Choroid plexus epithelial cell (primary cell): ENCODE data around the gene OR2M4.
"Not testable (repeated sequence)": the region's sequence is repeated elsewhere in the genome, so short reads cannot be mapped to it uniquely, and the experiment has no call there.

Source experiments
- DNase-seq: peaks from one replicate; pipeline ENCODE4 v3.0.0-alpha.2; 2010; ENCODE audit warnings: low read depth
- H3K4me3 ChIP-seq: 2 replicates; pipeline ENCODE4 v1.5.1; 2011; ENCODE audit warnings: low read depth, mild to moderate bottlenecking, control low read depth, low read length, moderate library complexity
- TF ChIP-seq, protein P1 (sequence below): conservative IDR thresholded peaks from 2 replicates; pipeline ENCODE4 v1.5.1; 2011; ENCODE audit warnings: low read depth, mild to moderate bottlenecking, control low read depth, inconsistent platforms, low read length, moderate library complexity

OR2M4 gene

DNA sequence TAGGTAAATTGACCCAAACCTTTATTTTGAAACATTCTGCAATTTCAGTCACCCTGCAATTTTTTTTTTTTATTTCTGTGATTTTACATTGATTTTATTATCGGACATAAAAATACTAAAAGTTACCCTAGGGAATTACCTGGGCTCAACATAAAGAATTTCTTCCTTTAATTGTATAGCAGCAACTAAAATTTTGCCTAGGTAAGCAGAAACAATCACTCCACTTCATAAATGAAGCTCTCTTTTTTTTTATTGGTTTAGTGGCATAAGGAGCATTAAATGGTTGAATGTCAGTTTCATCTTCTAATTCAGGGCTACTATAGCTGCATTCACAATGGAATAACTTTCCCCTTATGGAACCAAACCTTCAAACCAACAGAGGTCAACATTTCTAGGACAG, 15.3 kb upstream of the OR2M4 start:
- TF ChIP-seq, protein P1, sequence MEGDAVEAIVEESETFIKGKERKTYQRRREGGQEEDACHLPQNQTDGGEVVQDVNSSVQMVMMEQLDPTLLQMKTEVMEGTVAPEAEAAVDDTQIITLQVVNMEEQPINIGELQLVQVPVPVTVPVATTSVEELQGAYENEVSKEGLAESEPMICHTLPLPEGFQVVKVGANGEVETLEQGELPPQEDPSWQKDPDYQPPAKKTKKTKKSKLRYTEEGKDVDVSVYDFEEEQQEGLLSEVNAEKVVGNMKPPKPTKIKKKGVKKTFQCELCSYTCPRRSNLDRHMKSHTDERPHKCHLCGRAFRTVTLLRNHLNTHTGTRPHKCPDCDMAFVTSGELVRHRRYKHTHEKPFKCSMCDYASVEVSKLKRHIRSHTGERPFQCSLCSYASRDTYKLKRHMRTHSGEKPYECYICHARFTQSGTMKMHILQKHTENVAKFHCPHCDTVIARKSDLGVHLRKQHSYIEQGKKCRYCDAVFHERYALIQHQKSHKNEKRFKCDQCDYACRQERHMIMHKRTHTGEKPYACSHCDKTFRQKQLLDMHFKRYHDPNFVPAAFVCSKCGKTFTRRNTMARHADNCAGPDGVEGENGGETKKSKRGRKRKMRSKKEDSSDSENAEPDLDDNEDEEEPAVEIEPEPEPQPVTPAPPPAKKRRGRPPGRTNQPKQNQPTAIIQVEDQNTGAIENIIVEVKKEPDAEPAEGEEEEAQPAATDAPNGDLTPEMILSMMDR, result no peak
- no peak for DNase-seq
- no peak overlapping the region for H3K4me3 ChIP-seq

DNA sequence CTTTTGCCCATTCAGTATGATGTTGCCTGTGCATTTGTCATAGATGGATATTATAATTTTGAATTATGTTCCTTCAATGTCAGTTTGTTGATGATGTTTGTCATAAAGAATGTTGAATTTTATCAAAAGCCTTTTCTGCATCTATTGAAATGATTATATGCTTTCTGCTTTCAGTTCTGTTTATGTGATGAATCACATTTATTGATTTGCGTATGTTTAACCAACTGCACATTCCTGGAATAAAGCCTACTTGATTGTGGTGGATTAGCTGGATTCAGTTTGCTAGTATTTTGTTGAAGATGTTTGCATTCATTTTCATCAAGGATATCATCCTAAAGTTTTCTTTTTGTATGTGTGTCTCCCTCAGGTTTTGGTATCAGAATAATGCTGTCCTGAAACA, 5.7 kb upstream of the OR2M4 start:
- TF ChIP-seq, protein P1, result no peak
- H3K4me3 ChIP-seq, result no peak overlapping the region
- no peak for DNase-seq

DNA sequence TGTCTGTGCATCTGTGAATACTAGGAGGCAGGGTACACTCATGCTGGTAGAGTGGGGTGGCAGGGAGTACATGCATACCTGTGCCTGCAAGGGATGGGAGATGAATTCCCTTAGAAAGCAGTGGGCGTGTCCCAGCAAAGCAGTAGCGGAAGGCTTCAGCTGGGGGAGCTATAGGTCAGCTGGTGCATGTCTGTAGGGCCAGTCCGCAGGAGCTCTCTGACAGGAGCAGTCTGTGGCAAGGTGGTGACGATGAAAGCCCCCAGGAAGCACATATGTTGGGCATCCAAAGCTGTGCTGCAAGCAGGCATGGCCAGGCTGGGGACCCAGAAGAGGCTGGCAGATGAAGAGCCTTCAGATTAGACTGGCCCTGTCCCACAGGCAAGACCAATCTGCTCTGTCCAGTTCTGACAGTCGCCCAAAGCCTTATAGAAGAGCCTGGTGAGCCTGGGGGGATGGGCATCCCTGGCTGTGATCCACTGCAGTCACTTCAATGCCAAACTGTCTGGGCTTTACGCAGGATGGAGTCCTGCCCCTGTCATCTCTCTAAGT, 1.8 kb upstream of the OR2M4 start:
- no peak overlapping the region for H3K4me3 ChIP-seq
- DNase-seq, result no peak
- TF ChIP-seq, protein P1, result no peak

DNA sequence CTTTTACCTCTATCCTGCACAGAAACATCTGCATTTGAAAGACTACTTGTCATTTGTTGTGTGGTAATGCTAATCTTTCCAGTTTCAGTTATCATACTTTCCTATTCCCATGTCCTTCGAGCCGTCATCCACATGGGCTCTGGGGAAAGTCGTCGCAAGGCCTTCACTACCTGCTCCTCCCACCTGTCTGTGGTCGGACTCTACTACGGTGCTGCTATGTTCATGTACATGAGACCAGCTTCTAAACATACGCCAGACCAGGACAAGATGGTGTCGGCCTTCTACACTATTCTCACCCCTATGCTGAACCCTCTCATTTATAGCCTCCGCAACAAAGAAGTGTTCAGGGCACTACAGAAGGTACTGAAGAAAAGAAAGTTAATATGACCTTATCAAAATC, 8.3 kb downstream of the OR2M4 start:
- DNase-seq, result no peak
- TF ChIP-seq, protein P1, result no peak
- H3K4me3 ChIP-seq, result no peak overlapping the region

DNA sequence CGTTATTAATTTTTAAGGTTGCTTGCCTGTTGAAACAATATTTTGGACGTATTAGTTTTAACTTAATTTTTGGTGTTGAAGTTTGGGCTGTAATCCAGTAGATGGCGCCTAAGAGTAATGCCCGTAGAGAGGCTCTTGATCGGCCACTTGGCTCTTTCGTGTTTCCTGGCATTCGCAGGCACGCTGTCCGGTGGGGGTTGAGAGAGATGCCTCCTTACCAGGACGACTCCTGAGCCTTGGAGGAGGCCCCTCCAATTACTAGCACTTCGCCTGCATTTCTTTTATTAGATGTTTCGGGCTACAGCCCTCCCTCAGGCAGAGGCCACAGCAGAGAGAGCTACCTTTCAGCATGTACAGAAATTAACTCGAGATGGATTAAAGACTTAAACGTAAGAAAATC, 12.0 kb downstream of the OR2M4 start:
- DNase-seq, result peak; percentile 34
- TF ChIP-seq, protein P1, result peak; percentile 65
- H3K4me3 ChIP-seq, result no peak overlapping the region

DNA sequence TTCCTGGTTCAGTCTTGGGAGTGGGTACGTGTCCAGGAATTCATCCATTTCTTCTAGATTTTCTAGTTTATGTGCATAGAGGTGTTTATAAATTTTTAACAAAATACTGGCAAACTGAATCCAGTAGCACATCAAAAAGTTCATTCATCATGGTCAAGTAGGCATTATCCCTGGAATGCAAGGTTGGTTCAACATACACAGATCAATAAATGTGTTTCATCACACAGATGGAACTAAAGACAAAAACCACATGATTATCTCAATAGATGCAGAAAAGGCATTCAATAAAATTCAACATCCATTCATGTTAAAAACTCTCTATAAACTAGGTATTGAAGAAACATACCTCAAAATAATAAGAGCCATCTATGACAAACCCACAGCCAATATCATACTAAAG, 28.1 kb downstream of the OR2M4 start:
- not testable (repeated sequence) for H3K4me3 ChIP-seq, DNase-seq

DNA sequence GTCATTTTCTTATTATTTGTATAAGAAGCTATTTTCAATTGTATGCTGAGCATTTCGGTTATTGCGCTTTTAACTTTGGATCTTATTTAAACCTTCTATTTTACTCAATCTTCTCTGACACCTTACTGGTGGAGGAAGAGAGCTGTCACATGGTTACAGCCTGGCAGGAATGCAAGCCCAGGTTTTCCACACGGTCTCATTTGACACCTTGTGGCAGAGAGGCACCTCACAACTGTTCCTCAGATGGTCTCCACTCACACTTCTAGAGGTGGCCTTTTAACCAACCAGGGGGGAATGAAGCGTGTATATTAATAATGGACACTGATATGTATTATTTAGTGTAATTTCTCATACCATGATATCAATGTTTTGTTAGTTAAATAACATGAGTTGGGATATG, 37.0 kb downstream of the OR2M4 start:
- no peak overlapping the region for H3K4me3 ChIP-seq
- TF ChIP-seq, protein P1, result no peak
- DNase-seq, result no peak

DNA sequence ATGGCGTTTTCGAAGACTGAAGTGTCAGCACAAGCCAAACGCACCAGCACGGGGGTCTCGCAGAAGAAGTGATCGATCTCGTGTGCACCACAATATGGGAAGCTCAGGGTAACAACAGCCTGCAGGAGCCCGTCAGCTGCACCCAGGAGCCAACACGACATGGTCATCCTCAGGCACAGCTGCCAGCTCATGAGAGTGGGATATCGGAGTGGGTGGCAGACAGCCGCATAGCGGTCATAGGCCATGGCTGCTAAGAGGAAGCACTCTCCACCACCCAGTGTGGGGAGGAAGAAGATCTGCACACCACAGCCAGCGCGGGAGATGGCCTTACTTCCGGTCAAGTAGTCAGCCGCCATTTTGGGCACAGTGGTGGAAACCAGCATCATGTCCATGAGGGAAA, 42.0 kb downstream of the OR2M4 start:
- not testable (repeated sequence) for DNase-seq, H3K4me3 ChIP-seq
